GM18873 (cell line): ENCODE data around the gene NEDD8.
"Not testable (repeated sequence)": the region's sequence is repeated elsewhere in the genome, so short reads cannot be mapped to it uniquely, and the experiment has no call there.

Experiments
- ATAC-seq: cut with Tn5 transposase; IDR thresholded peaks from one replicate; pipeline ENCODE4 v1.9.1; 2021; ENCODE audit warnings: mild to moderate bottlenecking, moderate library complexity, moderate number of reproducible peaks; ENCODE audit not compliant: unreplicated experiment, low FRiP score

NEDD8 gene

GRCh38 chr14:24250354-24250753, 18.2 kb upstream of the NEDD8 start:
- ATAC-seq: no peak

GRCh38 chr14:24249230-24250021, 17.3 kb upstream of the NEDD8 start:
- no peak for ATAC-seq

DNA sequence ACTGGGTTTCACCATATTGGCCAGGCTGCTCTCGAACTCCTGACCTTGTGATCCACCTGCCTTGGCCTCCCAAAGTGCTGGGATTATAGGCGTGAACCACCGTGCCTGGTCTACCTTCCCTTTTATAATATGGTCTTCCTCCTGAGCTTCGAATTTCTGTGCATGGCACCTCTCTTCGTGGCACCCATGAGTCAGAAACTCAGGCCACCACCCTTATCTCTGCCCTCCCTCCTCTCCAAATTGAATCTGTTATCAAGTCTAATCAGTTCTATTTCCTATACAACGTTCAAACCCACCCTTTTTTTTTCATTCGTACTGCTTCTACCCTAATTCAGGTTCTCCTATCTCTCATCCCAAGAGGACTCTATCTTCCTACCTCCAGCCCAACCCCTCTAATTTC, 15.3 kb upstream of the NEDD8 start:
- no peak for ATAC-seq

DNA sequence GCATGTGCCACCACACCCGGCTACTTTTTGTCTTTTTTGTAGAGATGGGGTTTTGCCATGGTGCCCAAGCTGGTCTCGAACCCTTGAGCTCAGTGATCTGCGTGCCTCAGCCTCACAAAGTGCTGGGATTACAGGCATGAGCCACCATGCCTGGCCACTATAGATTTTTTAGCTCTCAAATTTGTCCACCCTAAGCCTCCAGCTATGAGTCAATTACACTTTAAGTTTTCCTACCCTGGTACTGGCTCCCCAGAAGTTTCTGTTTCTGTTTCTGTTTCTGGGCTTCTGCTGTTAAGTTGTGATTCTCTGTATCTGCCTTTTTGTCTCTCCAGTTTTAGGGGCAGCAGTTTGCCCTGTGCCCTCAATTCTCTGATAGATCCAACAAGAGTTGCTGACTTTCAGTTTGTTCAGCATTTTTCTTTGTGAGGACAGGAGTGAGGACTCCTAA, 14.6 kb upstream of the NEDD8 start:
- ATAC-seq: no peak

DNA sequence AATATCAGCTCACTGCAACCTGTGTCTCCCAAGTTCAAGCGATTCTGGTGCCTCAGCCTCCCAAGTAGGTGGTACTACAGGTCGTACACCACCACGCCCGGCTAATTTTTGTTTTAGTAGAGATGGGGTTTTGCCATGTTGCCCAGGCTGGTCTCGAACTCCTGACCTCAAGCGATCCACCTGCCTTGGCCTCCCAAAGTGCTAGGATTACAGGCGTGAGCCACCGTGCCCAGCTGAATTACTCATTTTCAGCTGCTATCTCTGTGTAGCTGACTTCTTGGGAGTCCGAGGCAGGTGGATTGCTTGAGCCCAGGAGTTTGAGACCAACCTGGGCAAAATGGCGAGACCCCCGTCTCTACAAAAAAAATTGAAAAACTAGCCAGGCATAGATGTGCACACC, 13.2 kb upstream of the NEDD8 start:
- not testable (repeated sequence) for ATAC-seq

- no peak for ATAC-seq
Observed at GRCh38 chr14:24243336-24243836, 11.2 kb upstream of the NEDD8 start.

GRCh38 chr14:24241829-24242443, 9.8 kb upstream of the NEDD8 start:
- ATAC-seq: peak; percentile 52

DNA sequence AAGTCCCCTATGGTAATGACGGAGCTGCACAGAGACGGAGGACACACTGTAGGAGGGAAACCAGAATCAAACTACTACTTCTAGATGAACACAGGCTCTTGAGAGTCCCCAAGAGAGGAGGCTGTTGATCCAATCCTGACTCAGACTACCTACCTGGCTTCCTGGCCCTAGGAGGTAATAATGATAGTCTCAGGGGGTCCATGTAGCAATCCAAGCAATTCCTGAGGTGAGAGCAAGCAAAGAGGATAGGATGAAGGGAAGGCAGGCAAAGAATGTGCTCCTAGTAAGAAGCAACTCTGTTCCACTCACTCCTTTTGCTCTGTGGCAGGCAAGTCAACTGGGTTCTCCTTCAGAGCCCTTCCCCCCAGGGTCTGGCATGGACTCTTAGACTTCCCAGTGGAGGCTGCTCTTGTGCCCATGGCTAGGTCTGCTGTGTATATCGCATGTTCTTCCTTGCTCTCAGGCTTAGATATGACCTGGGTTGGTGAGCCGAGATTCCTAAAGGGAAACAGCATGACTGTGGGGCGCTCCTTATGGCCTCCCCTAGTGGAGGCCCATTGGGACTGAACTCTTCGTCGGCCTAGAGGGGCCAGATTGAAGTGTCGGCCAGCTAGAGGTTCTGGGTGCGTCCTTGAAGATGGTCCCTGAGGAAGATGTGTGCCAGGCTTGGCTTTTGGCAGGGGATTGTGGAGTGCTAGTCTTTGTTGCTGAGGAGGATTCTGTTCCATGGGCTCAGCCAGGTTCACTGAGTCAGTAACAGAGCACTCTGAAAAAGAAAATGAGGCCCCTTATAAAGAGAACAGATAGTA, 8.1 kb upstream of the NEDD8 start:
- no peak for ATAC-seq

DNA sequence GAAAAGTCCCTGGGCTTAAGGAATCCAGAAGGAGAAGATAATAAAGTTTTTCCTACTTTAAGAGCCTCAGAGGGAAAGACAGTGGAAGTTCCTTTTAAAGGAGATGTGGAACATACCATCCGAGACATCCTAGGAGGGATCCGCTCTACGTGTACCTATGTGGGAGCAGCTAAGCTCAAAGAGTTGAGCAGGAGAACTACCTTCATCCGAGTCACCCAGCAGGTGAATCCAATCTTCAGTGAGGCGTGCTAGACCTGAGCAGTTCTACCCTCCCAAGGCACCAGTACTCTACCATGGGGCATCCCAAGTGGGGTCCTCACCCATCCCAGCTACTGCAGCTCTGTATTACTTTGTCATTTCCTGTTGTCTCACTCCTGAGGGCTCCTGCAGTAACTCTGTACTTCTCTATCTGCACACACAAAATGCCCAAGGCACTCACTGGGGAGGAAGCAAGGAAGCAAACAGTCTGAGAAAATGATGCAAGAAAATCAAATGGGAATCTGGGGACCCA, 6.4 kb upstream of the NEDD8 start:
- no peak for ATAC-seq

- no peak for ATAC-seq
Observed at GRCh38 chr14:24238123-24238522, 6.0 kb upstream of the NEDD8 start.

- ATAC-seq: no peak
Observed at GRCh38 chr14:24237463-24237955, 5.3 kb upstream of the NEDD8 start.

- ATAC-seq: no peak
Observed at GRCh38 chr14:24236689-24237462, 4.7 kb upstream of the NEDD8 start.

DNA sequence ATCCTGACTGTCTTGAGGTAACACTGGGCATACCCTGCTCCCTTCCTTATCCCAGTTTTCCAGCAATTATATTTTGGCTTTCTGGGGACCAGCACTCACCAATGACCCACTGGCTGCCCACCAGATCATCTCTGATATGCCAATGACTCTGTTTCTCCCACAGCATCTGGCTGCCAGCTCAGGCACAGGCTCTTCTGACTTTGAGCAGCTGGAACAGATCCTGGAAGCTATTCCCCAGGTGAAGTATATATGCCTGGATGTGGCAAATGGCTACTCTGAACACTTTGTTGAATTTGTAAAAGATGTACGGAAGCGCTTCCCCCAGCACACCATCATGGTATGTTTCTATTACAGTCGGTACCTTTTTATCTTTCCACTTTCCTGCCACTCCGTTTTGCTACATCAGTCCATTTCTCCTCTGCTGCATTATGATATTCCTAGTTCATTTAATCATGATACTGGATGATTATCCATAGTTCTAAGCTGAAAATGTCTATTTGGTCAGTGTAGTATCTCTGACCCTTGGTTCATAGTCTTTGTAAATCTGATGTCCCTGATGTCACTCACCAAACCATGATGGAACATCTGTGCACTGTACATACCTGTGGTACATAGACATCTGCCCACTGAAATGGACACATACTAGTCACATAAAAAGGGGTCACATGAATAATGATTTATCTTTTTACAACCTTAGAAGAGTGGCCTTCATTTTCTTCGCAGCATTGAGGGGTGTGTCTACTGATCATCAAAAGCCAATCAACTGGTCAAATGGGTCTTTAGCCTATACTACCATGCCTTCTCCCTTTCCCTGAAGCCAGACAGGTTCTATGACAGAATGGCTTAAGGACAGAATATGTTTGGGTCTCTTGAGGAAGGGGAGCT, 3.9 kb upstream of the NEDD8 start:
- ATAC-seq: no peak

- no peak for ATAC-seq
Observed at GRCh38 chr14:24234095-24235005, 2.2 kb upstream of the NEDD8 start.

DNA sequence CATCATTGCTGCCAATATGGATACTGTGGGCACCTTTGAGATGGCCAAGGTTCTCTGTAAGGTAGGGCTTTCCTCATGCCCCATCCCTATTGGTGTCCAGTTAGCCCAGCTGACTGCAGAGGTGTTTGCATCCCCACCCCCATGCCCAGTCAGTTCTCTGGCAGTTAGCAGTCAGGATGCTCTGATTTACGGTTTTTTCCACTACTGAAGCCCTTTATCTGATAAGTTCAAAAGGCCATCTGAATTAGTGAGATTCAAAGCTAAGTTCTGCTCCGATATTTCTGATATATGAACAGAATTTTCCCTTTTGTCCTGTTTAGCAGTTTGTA, 1.3 kb upstream of the NEDD8 start:
- ATAC-seq: no peak

- peak; percentile 45 for ATAC-seq
Observed at GRCh38 chr14:24232645-24233537, 724 bp upstream of the NEDD8 start, which contains the start of gene GMPR2. GMPR2 (plus strand) TSS chr14:24232929; CDS start chr14:24233254, 325 bp downstream.
